HG02973 (cell line): ENCODE measurements around the gene SLC11A1.

ENCODE experiments used
- ATAC-seq: cut with Tn5 transposase; IDR thresholded peaks from one replicate; pipeline ENCODE4 v1.9.1; 2021; ENCODE audit warnings: moderate library complexity; ENCODE audit not compliant: unreplicated experiment

The SLC11A1 gene

DNA sequence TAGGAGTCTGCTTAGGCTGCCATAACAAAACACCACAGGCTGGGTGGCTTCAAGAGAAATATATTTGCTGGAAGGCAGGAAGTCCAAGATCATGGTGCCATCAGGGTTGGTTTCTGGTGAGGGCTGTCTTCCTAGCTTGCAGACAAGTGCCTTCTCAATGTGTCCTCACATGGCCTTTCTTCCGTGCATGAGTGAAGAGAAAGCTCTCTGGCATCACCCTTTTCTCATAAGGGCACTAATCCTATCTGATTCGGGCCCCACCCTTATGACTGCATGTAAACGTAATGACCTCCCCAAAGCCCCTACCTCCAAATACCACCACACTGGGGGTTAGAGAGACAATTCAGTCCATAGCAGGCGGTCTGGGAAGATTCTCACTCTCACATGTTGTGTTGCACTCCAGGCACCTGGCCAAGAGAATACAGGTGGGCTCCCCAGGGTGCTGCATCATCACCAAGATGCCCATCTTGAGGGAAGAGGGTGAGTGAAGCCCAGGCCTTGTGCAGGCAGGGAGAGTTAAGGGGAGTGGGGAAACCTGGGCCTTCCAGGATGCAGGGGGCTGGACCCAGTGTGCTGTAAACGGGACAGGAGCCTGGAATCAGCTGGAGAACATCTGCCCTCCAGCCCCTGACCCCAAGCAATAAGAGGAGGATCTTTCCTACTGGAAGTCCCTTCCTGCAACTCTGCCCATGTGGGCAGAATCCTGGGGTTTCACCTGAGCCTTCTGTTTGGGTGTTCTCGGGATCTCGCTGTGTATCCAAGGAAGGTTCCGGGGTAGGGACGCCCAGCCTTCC is 15.3 kb upstream of the SLC11A1 start:
- no peak for ATAC-seq

DNA sequence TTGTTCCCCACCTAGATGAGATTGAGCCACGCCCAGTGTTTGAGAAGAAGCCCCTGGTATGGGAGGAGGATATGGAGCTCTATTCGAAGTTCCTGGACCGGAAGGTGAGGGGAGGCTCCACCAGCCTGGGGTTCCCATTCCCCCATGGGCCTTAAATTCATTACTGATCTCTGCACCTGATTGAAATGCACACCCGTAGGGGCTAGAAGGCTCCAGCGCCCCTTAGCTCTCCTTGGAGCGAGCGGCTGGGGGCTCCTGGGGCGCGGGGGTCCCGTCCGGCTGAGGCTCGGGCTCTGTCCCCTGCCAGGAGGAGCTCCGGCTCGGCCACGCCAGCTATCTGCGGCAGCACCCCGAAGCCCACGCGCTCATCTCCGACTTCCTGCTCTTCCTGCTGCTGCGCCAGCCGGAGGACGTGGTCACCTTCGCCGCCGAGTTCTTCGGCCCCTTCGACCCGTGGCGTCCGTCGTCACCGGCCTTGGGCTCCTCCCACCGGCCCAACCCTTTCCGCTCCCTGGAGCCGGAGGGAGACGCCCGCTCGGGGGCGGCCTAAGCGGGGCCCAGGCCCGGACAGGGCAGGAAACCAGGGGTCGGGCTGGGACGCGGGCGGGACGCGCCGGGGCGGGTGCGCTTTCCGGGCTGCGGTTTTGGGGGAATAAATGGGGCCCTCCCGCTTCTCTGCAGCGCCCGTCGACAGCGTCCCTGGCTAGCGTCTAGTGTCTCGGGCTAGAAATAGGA is 14.5 kb upstream of the SLC11A1 start:
- ATAC-seq, result peak; percentile 90

DNA sequence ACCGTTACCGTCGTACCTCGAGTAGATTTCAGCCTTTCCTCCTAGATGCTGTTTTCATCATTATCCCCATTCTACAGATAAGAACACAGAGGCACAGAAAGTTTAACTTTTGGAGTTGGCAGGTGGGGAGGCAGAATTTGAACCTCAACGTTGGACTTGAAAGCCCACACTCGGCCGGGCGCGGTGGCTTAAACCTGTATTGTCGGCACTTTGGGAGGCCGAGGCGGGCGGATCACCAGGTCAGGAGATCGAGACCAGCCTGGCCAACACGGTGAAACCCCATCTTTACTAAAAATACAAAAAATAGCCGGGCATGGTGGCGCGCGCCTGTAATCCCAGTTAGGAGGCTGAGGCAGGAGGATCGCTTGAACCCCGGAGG is 13.9 kb upstream of the SLC11A1 start:
- no peak for ATAC-seq

DNA sequence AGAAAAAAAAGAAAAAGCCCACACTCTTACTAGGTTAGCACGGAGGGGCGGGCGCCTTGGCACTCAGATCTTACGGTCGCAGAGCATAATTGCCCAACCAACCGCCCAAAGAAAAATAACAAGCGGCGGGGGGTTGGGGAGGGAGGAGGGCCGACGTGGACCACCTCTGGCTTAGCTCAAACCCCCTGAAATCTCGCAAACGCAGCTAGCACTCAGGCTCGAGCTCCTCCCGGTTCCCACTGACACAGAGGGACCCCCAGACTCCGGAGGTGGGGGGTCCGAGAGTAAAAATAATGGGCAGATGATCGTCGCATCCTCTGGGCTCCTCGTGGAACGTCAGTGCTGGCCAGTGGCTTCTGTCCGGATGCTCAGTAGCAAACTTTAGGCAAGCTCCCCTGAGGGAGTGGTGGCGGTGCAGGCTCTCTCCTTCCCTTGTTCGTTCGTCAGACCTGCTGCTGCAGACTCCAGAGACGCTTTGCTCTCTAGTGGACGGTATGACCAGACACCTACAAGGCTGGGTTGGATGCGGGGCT is 13.4 kb upstream of the SLC11A1 start:
- no peak for ATAC-seq

DNA sequence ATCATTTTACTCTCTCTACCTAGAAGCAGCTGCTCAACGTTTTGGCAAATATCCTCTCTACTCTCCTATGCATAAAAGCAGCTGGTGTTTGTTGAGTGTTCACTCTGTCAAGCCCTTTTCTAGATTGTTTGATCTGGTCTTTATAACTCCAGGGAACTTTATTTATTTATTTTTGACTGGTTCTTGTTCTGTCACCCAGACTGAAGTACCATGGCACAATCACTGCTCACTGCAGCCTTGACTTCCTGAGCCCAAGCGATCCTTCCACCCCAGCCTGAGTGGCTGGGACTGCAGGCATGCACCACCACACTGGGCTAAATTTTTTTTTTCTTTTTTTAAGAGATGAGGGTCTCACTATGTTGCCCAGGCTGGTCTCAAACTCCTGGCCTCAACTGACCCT is 12.7 kb upstream of the SLC11A1 start:
- no peak for ATAC-seq

DNA sequence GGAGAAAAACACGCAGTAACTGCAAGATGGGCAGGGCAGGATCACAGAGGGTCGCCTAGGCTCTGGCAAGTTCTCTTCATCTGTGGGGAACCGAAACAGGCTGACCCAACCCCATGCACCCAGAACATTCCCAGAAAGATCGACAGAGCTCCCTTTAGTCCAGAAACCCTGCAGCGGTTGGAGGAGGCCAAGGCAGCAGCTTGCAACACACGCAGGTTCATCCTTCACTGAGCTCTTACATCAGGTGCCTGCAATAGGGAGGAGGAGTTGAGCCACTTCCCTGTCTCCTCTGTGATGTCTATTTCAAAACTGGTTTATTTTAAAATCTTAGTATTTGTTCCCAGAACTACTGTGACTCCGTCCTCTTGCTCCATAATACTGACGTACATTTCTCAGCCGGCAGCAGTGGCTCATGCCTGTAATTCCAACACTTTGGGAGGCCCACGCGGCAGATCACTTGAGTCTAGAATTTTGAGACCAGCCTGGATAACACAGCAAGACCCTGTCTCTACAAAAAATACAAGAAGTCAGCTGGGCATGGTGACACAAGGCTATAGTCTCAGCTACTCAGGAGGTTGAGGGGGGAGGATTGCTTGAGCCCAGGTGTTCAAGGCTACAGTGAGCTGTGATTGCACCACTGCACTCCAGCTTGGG is 11.5 kb upstream of the SLC11A1 start:
- no peak for ATAC-seq

DNA sequence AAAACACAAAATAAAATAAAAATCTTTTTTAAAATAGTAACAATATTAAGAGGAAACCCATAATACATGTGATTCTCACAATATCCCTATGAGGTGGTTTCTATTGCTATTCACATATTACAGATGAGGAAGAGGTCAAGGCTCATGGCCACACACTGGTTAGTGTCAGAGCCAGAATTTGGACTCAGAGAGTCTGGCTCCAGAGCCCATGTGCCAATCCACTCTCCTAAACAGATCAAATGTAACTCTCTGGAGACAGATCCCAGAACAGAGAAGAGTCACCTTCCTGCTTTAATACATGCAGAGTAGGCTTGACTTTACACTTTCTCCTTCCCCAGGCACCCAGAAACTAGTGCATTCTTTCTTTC is 10.1 kb upstream of the SLC11A1 start:
- no peak for ATAC-seq

DNA sequence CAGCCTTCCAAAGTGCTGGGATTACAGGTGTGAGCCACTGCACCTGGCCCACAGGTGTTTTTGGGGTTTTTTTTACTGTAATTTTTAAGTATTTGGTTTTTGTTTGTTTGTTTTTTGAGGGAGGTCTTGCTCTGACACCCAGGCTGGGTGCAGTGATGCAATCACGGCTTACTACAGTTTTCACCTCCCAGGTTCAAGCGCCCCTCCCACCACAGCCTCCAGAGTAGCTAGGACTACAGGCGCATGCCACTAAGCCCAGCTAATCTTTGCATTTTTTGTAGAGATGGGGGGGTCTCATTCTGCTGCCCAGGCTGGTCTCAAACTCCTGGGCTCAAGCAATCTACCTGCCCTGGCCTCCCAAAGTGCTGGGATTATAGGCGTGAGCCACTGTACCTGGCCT is 7.3 kb upstream of the SLC11A1 start:
- ATAC-seq, result no peak

DNA sequence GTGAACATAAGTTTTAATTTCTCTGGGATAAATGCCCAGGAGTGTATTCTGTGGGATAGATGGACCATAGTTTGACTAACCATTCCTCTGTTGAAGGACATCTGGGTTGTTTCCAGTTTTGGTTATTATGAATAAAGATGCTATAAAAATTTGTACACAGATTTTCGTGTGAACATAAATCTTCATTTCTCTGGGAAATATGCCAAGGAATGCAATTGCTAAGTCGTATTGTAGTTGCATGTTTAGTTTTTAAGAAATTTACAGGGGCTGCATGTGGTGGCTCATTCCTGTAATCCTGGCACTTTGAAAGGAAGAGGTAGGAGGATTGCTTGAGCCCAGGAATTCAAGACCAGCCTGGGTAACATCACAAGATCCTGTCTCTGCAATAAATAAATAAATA is 6.9 kb upstream of the SLC11A1 start:
- no peak for ATAC-seq

DNA sequence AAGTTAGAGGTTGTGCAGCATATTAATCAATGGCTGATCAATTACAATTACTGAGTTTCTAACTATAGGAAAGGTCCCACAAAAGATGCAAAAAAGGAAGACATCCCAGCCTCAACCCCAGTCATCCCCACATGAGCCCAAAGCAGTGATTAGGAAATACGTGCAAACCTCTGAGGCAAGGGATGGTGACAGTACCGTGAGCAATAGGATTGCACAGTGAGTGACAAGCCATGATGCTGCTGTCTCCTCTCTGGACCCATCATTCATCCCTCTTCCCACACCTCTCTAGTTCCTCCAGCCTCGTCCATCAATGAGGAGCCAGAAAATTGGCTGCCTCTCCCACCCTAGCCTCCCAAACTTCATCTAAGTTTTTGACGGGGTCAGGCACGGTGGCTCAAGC is 4.0 kb upstream of the SLC11A1 start:
- no peak for ATAC-seq

DNA sequence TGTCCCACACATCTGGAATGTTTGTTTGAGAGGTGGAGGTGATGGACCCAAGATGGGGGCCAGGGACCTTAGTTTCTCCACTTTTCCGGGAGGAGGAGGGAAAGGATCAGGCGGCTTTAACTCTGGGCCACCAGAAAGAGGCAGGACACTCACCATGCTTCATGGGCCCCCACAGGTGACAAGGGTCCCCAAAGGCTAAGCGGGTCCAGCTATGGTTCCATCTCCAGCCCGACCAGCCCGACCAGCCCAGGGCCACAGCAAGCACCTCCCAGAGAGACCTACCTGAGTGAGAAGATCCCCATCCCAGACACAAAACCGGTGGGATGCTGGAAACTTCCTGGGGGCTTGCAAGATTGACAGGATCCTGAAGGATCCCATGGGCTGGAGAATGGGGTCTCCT is 712 bp downstream of the SLC11A1 start:
- no peak for ATAC-seq

DNA sequence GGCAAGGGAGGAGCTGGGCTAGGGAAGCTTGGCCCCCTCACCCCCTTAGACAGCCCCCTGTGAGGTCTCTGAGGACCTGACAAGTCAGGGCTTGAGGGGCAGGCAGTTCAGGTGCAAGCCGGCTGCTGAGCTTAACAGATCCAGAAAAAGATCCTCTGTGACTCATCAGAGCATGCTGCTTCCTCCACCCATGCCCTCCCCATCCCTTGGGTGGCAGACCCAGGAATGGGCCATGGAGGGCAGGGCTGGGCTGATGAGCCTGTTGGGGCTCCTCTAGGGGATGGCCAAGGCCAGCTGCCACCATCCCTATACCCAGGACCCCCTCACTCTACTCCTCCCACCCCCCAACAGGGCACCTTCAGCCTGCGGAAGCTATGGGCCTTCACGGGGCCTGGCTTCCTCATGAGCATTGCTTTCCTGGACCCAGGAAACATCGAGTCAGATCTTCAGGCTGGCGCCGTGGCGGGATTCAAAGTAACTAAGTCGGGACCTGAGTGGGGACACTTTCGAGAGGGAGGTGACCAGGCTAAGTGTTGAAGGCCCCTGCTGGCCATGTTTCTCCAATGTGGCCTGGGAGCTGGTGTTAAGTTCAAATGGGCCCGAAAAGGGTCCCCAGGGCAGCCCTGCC is 1.9 kb downstream of the SLC11A1 start:
- no peak for ATAC-seq

DNA sequence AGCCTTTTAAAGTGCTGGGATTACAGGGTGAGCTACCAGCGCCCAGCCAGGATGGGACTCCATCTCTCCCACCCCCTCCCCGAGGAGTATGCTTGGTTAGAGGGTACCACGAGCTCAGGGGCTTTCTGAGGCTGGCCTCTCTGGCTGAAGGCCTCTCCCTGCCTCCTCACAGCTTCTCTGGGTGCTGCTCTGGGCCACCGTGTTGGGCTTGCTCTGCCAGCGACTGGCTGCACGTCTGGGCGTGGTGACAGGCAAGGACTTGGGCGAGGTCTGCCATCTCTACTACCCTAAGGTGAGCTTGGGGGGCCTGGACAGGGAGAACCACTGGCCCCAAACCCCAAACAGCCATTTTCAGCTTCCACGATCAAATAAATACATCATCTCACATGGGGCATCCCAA is 2.9 kb downstream of the SLC11A1 start:
- ATAC-seq, result no peak

DNA sequence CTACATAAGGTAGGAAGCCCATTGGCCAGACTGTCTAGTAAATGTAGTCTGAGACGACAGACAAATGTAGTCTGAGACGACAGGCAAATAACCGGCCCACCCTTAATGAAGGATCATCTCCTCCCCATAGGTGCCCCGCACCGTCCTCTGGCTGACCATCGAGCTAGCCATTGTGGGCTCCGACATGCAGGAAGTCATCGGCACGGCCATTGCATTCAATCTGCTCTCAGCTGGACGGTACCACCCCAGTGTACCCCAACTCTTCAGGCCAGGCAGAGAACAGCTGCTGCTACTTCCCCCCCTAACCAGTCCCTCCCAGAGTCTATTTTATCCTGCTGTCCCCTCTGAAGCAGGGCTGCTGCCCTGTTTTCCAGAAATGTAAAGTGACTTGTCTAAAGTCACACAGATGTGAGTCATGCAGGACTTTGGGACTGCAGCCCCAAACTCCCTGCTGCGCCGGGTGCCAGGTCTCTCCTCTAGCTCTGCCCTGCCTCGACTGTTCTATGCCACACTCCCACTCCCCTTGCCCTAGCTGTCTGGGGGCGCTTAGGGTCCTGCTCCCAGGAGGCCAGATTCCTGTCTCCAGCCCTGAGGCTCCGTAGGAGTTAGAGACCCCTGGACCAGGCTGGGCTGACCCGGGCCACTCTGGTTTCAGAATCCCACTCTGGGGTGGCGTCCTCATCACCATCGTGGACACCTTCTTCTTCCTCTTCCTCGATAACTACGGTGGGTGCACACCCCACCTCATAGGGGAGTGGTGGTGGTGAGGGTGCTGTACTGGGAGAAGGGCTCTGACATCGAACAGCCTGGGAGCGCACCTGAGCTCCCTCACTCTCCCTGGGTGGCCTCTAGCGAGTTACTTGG is 4.7 kb downstream of the SLC11A1 start:
- no peak for ATAC-seq

DNA sequence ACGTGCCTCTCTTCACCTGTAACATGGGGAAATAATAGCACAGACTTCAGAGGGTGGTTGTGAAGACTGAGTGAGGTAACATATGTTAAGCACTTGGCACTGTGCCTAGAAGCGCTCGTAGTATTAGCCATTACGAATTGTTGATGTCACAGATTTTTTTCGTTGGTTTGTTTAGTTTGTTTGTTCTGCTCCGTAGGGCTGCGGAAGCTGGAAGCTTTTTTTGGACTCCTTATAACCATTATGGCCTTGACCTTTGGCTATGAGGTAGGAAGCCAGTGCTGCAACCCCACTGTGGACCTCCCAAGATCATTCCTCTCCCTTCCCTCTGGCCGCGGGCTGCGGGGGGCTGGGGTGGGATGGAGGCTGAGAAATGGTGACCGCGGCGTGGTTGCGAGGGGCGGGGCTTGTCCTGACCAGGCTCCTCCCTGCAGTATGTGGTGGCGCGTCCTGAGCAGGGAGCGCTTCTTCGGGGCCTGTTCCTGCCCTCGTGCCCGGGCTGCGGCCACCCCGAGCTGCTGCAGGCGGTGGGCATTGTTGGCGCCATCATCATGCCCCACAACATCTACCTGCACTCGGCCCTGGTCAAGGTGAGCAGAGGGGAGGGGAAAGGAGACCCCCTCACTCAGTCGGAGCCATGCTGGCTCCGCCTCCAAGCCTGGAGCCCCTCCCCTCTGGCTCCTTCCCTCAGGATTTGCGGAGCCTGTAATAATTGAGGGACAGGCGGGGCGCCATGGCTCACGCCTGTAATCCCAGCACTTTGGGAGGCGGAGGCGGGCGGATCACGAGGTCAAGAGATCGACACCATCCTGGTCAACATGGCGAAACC is 5.5 kb downstream of the SLC11A1 start:
- ATAC-seq, result no peak

DNA sequence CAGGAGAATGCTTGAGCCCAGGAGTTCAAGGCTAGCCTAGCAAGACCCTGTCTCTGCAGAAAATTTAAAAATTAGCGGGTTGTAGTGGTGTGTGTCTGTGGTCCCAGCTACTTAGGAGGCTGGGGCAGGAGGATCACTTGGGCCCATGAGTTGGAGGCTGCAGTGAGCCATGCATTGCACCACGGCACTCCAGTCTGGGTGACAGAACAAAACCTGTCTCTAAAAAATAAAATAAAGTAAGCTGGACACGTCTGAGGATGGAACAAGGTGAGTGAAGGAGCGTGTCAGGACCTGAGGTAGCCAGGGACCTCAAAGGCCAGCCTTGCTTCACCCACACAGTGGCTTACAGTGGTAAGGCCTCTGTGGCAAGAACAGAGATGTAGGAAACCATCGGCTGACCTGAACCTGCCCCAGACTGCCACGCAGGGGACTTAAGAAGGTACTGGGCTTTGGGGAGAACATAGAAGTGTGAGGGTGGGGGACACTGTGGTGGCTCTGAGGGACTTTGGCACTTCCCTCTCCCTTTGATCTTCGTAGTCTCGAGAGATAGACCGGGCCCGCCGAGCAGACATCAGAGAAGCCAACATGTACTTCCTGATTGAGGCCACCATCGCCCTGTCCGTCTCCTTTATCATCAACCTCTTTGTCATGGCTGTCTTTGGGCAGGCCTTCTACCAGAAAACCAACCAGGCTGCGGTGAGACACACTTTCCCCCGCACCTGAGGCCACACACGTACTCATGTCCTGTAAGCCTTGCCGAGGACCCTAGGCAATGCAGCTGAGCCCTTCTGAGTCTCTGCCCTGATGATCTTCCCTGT is 7.5 kb downstream of the SLC11A1 start:
- ATAC-seq, result no peak

DNA sequence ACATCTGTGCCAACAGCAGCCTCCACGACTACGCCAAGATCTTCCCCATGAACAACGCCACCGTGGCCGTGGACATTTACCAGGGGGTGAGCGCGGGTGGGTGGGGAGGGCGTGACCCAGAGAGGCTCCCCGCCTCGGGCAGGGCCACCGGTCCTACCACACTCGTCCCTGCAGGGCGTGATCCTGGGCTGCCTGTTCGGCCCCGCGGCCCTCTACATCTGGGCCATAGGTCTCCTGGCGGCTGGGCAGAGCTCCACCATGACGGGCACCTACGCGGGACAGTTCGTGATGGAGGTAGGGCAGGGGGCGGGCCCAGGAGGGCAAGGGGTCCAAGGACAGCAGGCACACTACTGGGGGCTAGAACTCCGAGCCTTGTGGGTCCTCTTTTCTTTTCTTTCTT is 9.1 kb downstream of the SLC11A1 start:
- no peak for ATAC-seq

DNA sequence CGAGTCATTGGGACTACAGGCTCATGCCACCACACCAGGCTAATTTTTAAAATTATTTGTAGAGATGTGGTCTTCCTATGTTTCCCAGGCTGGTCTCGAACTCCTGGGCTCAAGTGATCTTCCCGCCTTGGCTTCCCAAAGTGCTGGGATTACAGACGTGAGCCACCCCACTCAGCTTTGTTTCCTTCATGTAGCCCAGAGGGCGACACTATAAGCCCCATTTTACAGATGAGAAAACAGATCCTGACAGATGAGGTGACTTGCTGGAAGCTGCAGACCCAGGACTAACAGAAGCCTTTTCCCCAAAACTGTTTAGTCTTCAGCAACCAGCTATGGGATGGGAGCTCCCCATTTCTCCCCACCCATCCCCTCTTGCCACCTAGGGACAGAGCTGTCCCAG is 10.4 kb downstream of the SLC11A1 start:
- no peak for ATAC-seq
